SU-DHL-6 (cell line): ENCODE data around the gene C11orf65.

Experiments
- CTCF ChIP-seq: fragments of 200-600 bp; sonication (generic); IDR thresholded peaks from one replicate; pipeline ENCODE4 v1.5.1; 2017; ENCODE audit warnings: antibody characterized with exemption, mild to moderate bottlenecking, low read length, moderate library complexity; ENCODE audit not compliant: insufficient read depth, poor library complexity, severe bottlenecking
- EZH2phosphoT487 ChIP-seq: fragments of 200-600 bp; sonication (generic), shearing (Covaris generic); conservative IDR thresholded peaks from 2 replicates; pipeline ENCODE4 v1.6.1; 2018; ENCODE audit warnings: mild to moderate bottlenecking, antibody characterized with exemption, low read length, moderate library complexity, mixed read lengths

- TF ChIP-seq CTCF: no peak
- TF ChIP-seq EZH2phosphoT487: no peak
These were observed 72.5 kb downstream of the C11orf65 start for GRCh38 chr11:108394744-108395284.
